Measurements from ENCODE around the gene GALNT10.

DNA sequence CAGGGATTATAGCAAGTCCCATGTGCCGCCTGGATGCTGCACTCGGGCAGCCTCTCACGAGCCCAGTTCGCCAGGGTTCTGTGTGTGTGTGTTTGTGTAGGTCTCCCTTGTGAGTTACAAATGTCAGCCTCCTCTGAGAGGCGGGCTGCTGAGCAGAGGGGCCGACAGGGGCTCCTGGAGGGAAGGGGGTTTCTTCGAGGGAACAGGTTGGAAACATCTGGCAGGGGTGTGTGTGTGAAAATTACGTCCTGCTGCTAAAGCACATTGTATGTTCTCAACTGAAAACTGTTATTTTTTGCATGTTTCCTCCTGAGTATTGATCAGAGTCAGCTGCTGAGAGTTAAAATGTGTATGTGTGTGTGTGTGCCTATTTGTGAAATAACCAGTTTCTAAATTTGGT is 9.7 kb downstream of the GALNT10 start:
- TF ChIP-seq, protein P1, sequence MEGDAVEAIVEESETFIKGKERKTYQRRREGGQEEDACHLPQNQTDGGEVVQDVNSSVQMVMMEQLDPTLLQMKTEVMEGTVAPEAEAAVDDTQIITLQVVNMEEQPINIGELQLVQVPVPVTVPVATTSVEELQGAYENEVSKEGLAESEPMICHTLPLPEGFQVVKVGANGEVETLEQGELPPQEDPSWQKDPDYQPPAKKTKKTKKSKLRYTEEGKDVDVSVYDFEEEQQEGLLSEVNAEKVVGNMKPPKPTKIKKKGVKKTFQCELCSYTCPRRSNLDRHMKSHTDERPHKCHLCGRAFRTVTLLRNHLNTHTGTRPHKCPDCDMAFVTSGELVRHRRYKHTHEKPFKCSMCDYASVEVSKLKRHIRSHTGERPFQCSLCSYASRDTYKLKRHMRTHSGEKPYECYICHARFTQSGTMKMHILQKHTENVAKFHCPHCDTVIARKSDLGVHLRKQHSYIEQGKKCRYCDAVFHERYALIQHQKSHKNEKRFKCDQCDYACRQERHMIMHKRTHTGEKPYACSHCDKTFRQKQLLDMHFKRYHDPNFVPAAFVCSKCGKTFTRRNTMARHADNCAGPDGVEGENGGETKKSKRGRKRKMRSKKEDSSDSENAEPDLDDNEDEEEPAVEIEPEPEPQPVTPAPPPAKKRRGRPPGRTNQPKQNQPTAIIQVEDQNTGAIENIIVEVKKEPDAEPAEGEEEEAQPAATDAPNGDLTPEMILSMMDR (IDR thresholded peaks at IDR 0.05) = no peak
- TF ChIP-seq POLR2AphosphoS5 (IDR thresholded peaks at IDR 0.05; ENCODE audit: insufficient read depth in 1 of 2, low read depth in 1 of 2) = no peak
